Activated T-cell treated with anti-CD3 and anti-CD28 coated beads, Interleukin-2, amount 50 U/mL, for 48 hours (primary cell): ENCODE measurements around the gene UBL4B.
"Not testable (repeated sequence)": the region's sequence is repeated elsewhere in the genome, so short reads cannot be mapped to it uniquely, and the experiment has no call there.

Source experiments
- DNase-seq, 2 experiments: peaks; one replicate each; pipeline ENCODE4 v3.0.0-alpha.2; 2020

The UBL4B gene

GRCh38 chr1:110112143-110112542 is at the start of gene UBL4B:
Gene UBL4B (plus strand): TSS chr1:110112443. CDS start chr1:110112535, 92 bp downstream.
- DNase-seq: no peak

- DNase-seq: no peak
These were observed 49.6 kb upstream of the UBL4B start for GRCh38 chr1:110062612-110063011.

- DNase-seq: no peak
These were observed 48.5 kb upstream of the UBL4B start for GRCh38 chr1:110063781-110064180.

- no peak for DNase-seq
These were observed 47.5 kb upstream of the UBL4B start for GRCh38 chr1:110064576-110065337.

GRCh38 chr1:110065841-110066240 is 46.4 kb upstream of the UBL4B start:
- no peak for DNase-seq

- no peak for DNase-seq
These were observed 44.8 kb upstream of the UBL4B start for GRCh38 chr1:110067479-110067892.

- DNase-seq: peak; percentile 32 to 47
These were observed 44.2 kb upstream of the UBL4B start for GRCh38 chr1:110067893-110068645.

GRCh38 chr1:110068646-110069403 is 43.4 kb upstream of the UBL4B start:
- DNase-seq: peak; percentile 43 to 53

- peak; percentile 39 to 47 for DNase-seq
These were observed 42.6 kb upstream of the UBL4B start for GRCh38 chr1:110069404-110070281.

GRCh38 chr1:110070282-110070669 is 42.0 kb upstream of the UBL4B start:
- no peak for DNase-seq

GRCh38 chr1:110070671-110071242 is 41.5 kb upstream of the UBL4B start, which contains the start of gene ALX3:
Gene ALX3 (minus strand): TSS chr1:110070672. CDS start chr1:110070612, 60 bp downstream.
- DNase-seq: no peak

GRCh38 chr1:110074166-110074565 is 38.1 kb upstream of the UBL4B start:
- DNase-seq: no peak

GRCh38 chr1:110076789-110077500 is 35.3 kb upstream of the UBL4B start:
- no peak for DNase-seq

- not testable (repeated sequence) for DNase-seq
These were observed 32.2 kb upstream of the UBL4B start for GRCh38 chr1:110079995-110080394.

- no peak for DNase-seq
These were observed 31.2 kb upstream of the UBL4B start for GRCh38 chr1:110081061-110081460.

GRCh38 chr1:110082477-110082876 is 29.8 kb upstream of the UBL4B start:
- DNase-seq: no peak

GRCh38 chr1:110083061-110083865 is 29.0 kb upstream of the UBL4B start:
- DNase-seq: no peak

GRCh38 chr1:110083866-110084226 is 28.4 kb upstream of the UBL4B start:
- DNase-seq: peak in 1 of 2 experiments; percentile 31

- DNase-seq: peak; percentile 51 to 61
These were observed 27.8 kb upstream of the UBL4B start for GRCh38 chr1:110084227-110085078.
